ENCODE data around the gene NKIRAS1.

NKIRAS1 gene

DNA sequence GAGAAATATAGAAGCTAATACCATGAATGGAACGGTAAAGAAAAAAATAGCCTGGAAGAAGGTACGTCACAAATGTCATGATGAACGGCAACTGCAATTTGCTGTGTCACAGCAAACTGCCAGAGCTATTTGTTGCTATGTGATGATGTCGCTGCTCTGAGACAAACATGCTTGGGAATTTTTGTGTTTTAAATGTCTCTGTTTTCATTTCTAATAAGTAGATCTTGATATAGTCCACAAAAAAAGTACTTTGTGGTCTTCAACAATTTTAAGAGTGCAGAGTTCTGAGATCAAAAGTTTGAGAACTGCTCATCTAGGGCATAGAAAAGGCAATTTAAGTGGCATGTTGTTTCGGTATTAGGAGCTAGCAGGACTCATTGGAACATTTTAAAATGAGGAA is 24.0 kb upstream of the NKIRAS1 start:
- no peaks in the 10 kb centered on the region for H3K27me3 ChIP-seq (ENCODE audit: insufficient read depth, low read length)
- no peaks in the 10 kb centered on the region for H3K79me2 ChIP-seq (ENCODE audit: control insufficient read depth, insufficient read depth, low read length, unreplicated experiment)
- H3K4me1 ChIP-seq (ENCODE audit: control insufficient read depth, insufficient read depth, low read length, unreplicated experiment) = peaks cover 5% of the 10 kb centered on the region
- no peak overlapping the region for H3K27ac ChIP-seq (ENCODE audit: low read depth, low read length)
- no peak overlapping the region for H3K4me3 ChIP-seq (ENCODE audit: low read depth, low read length)
- no peak overlapping the region for H2AFZ ChIP-seq (ENCODE audit: low read length, unreplicated experiment)
- H3K36me3 ChIP-seq (ENCODE audit: insufficient read depth, low read length) = no peaks in the 10 kb centered on the region

DNA sequence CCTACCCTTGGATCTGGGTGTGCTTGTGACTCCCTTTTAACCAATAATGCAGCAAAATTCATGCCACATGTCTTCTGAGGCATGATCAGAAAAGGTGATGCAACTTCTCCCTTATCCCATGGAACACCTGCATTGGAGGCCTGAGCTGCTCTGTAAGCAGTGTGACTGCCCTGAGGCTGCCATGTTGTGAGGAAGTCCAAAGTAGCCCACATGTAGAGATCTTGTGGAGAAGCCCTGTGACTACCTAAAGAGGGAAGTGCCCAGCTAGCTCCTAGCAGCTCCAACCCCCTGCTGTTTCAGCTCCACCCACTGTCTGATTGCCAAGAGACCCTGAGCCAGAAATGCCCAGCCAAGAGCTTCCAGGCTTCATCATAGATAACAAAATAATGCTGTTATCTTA is 21.9 kb upstream of the NKIRAS1 start:
- no peak overlapping the region for H2AFZ ChIP-seq (ENCODE audit: low read length, unreplicated experiment)
- H3K79me2 ChIP-seq (ENCODE audit: control insufficient read depth, insufficient read depth, low read length, unreplicated experiment) = no peaks in the 10 kb centered on the region
- no peaks in the 10 kb centered on the region for H3K27me3 ChIP-seq (ENCODE audit: insufficient read depth, low read length)
- no peaks in the 10 kb centered on the region for H3K4me1 ChIP-seq (ENCODE audit: control insufficient read depth, insufficient read depth, low read length, unreplicated experiment)
- H3K27ac ChIP-seq (ENCODE audit: low read depth, low read length) = no peak overlapping the region
- no peak overlapping the region for H3K4me3 ChIP-seq (ENCODE audit: low read depth, low read length)
- no peaks in the 10 kb centered on the region for H3K36me3 ChIP-seq (ENCODE audit: insufficient read depth, low read length)

DNA sequence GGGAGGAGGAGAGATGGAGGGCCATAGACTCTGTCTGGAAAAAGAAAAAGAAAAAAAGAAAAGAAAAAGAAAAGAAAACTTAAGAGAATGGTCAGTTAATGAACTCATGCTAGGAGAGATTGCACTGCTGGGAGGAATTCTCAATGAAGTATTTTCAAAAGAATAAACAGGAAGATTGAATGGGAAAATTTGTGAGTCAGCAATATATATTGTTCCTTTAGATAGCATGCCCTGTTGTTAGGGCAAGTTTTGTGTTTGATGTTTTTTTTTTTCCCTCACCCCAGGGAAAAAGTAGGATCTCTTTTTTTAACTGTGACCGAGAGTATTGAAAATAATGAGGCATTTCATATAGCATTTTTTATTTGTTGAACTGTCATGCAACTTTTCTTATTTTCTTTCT is 20.5 kb upstream of the NKIRAS1 start:
- Histone ChIP-seq H3K27me3 (ENCODE audit: insufficient read depth, low read length) (no peaks in the 10 kb centered on the region), H2AFZ (ENCODE audit: low read length, unreplicated experiment) (no peak overlapping the region), H3K4me3 (ENCODE audit: low read depth, low read length) (no peak overlapping the region)

DNA sequence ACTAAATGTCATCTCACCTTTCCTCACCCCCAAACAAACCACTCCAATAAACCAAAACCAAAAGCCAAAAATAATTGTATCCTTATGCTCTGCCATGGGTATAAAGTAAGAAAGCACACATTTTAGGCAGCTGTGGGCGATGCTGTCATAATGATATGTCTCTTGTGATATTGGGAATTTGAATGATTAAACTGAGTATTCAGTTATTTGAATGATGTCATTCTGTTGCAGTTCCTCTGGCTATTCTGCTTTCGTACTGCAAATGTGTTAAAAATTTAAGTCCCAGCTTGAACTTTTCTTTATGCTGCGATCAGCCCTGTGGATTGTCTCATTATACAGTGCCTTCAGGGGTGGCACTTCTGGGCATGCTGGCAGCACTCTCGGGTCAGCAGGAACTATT is 17.5 kb upstream of the NKIRAS1 start:
- Histone ChIP-seq H2AFZ (ENCODE audit: low read length, unreplicated experiment) (no peak overlapping the region), H3K27me3 (ENCODE audit: insufficient read depth, low read length) (no peaks in the 10 kb centered on the region), H3K27ac (ENCODE audit: low read depth, low read length) (no peak overlapping the region), H3K4me3 (ENCODE audit: low read depth, low read length) (no peak overlapping the region), H3K79me2 (ENCODE audit: control insufficient read depth, insufficient read depth, low read length, unreplicated experiment) (no peaks in the 10 kb centered on the region), H3K36me3 (ENCODE audit: insufficient read depth, low read length) (no peaks in the 10 kb centered on the region), H3K4me1 (ENCODE audit: control insufficient read depth, insufficient read depth, low read length, unreplicated experiment) (no peaks in the 10 kb centered on the region)

More for the DNA sequence above, 20.5 kb upstream of the NKIRAS1 start:
- H3K79me2 ChIP-seq (ENCODE audit: control insufficient read depth, insufficient read depth, low read length, unreplicated experiment) = no peaks in the 10 kb centered on the region
- no peak overlapping the region for H3K27ac ChIP-seq (ENCODE audit: low read depth, low read length)
- H3K36me3 ChIP-seq (ENCODE audit: insufficient read depth, low read length) = no peaks in the 10 kb centered on the region
- no peaks in the 10 kb centered on the region for H3K4me1 ChIP-seq (ENCODE audit: control insufficient read depth, insufficient read depth, low read length, unreplicated experiment)

DNA sequence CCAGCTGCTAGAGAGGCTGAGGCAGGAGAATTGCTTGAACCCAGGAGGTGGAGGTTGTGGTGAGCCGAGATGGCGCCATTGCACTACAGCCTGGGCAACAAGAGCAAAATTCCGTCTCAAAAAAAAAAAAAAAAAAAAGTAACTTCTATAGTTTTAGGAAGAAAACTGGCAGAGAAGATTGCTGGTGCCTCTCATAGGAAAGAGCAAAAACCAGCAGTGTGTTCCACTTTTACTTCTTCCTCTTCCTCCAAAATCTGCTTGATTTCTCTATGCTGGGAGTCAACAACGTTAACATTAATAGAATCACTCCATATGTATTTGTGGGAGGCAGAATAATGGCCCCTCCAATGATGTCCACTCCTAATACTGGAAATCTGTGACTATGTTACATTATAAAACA is 15.8 kb upstream of the NKIRAS1 start:
- no peaks in the 10 kb centered on the region for H3K27me3 ChIP-seq (ENCODE audit: insufficient read depth, low read length)
- no peaks in the 10 kb centered on the region for H3K79me2 ChIP-seq (ENCODE audit: control insufficient read depth, insufficient read depth, low read length, unreplicated experiment)
- H3K27ac ChIP-seq (ENCODE audit: low read depth, low read length) = no peak overlapping the region
- H3K36me3 ChIP-seq (ENCODE audit: insufficient read depth, low read length) = no peaks in the 10 kb centered on the region
- no peak overlapping the region for H2AFZ ChIP-seq (ENCODE audit: low read length, unreplicated experiment)
- no peak overlapping the region for H3K4me3 ChIP-seq (ENCODE audit: low read depth, low read length)
- H3K4me1 ChIP-seq (ENCODE audit: control insufficient read depth, insufficient read depth, low read length, unreplicated experiment) = no peaks in the 10 kb centered on the region

DNA sequence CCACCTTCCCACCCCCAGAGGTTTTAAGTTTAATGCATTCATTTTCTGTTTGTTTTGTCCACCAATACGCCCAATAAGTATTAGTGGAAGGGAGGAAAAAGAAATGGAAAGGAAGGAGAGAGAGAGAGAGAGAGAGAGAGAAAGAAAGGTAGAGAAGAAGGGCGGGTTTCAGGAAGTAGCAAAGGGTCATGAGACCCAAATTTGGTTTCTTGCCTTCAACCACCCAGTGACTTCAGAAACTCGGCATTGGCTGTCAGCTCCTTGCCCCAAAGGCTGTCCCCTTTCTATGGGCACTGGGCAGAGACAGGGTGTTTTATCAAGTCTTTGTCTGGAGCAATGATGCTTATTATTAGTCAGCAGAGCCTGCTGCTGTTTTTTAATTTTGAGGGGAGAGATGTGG is 14.8 kb upstream of the NKIRAS1 start:
- no peaks in the 10 kb centered on the region for H3K79me2 ChIP-seq (ENCODE audit: control insufficient read depth, insufficient read depth, low read length, unreplicated experiment)
- H2AFZ ChIP-seq (ENCODE audit: low read length, unreplicated experiment) = no peak overlapping the region
- no peak overlapping the region for H3K27ac ChIP-seq (ENCODE audit: low read depth, low read length)
- H3K4me3 ChIP-seq (ENCODE audit: low read depth, low read length) = no peak overlapping the region
- no peaks in the 10 kb centered on the region for H3K4me1 ChIP-seq (ENCODE audit: control insufficient read depth, insufficient read depth, low read length, unreplicated experiment)
- H3K36me3 ChIP-seq (ENCODE audit: insufficient read depth, low read length) = no peaks in the 10 kb centered on the region
- no peaks in the 10 kb centered on the region for H3K27me3 ChIP-seq (ENCODE audit: insufficient read depth, low read length)

DNA sequence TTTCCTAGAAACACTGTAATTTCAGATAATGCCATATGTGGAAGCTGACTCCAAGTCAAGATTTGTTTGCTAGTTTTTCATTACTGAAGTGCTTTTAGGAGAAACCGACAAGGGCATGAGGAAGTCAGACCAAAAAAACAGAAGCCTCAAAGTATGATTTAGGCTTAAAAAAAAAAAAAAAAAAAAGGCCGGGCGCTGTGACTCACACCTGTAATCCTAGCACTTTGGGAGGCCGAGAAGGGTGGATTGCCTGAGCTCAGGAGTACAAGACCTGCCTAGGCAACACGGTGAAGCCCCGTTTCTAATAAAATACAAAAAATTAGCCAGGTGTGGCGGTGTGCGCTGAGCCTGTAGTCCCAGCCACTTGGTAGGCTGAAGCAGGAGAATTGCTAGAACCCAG is 11.7 kb upstream of the NKIRAS1 start:
- no peaks in the 10 kb centered on the region for H3K79me2 ChIP-seq (ENCODE audit: control insufficient read depth, insufficient read depth, low read length, unreplicated experiment)
- no peak overlapping the region for H3K27ac ChIP-seq (ENCODE audit: low read depth, low read length)
- no peak overlapping the region for H3K4me3 ChIP-seq (ENCODE audit: low read depth, low read length)
- H2AFZ ChIP-seq (ENCODE audit: low read length, unreplicated experiment) = no peak overlapping the region
- no peaks in the 10 kb centered on the region for H3K36me3 ChIP-seq (ENCODE audit: insufficient read depth, low read length)
- peaks cover 7% of the 10 kb centered on the region for H3K4me1 ChIP-seq (ENCODE audit: control insufficient read depth, insufficient read depth, low read length, unreplicated experiment)
- no peaks in the 10 kb centered on the region for H3K27me3 ChIP-seq (ENCODE audit: insufficient read depth, low read length)

DNA sequence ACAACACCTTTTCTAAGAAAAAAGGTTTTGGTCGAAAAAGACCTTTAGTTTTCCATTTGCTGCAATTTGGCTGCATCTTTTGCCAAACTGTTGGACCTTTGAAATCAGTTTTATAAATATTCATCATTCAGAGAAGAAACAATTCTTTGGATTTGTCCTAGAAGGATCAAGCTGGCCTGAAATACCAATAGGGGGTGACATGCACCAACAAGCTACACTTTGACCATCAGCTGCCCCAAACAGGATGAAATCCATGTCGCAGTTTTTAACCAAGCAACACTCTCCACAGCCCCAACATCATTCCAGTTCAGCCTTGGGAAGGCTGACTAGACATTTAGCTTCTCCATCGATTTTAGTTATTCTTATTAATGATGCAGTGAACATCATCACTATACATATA is 9.9 kb upstream of the NKIRAS1 start:
- no peak overlapping the region for H3K27ac ChIP-seq (ENCODE audit: low read depth, low read length)
- no peaks in the 10 kb centered on the region for H3K79me2 ChIP-seq (ENCODE audit: control insufficient read depth, insufficient read depth, low read length, unreplicated experiment)
- H3K27me3 ChIP-seq (ENCODE audit: insufficient read depth, low read length) = no peaks in the 10 kb centered on the region

DNA sequence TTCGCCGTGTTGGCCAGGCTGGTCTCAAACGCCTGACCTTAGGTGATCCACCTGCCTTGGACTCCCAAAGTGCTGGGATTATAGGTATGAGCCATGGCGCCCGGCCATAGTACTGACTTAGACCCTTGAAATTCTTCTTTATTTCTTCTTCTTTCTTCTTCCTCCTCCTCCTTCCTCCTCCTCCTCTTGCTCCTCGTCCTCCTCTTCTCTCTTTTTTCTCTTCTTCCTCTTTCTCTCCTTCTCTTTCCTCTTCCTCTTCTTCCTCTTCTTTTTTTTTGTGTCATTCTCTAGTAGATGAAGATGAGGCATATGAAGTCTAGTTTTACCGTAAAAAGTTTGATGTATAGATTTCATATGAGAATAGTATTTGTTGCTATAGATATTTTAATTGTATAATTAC is 9.5 kb upstream of the NKIRAS1 start:
- no peaks in the 10 kb centered on the region for H3K36me3 ChIP-seq (ENCODE audit: insufficient read depth, low read length)
- H3K79me2 ChIP-seq (ENCODE audit: control insufficient read depth, insufficient read depth, low read length, unreplicated experiment) = no peaks in the 10 kb centered on the region
- H2AFZ ChIP-seq (ENCODE audit: low read length, unreplicated experiment) = no peak overlapping the region
- peaks cover 7% of the 10 kb centered on the region for H3K4me1 ChIP-seq (ENCODE audit: control insufficient read depth, insufficient read depth, low read length, unreplicated experiment)
- no peak overlapping the region for H3K27ac ChIP-seq (ENCODE audit: low read depth, low read length)
- no peak overlapping the region for H3K4me3 ChIP-seq (ENCODE audit: low read depth, low read length)
- no peaks in the 10 kb centered on the region for H3K27me3 ChIP-seq (ENCODE audit: insufficient read depth, low read length)

More for the DNA sequence above, 9.9 kb upstream of the NKIRAS1 start:
- Histone ChIP-seq H3K4me3 (ENCODE audit: low read depth, low read length) (no peak overlapping the region), H3K4me1 (ENCODE audit: control insufficient read depth, insufficient read depth, low read length, unreplicated experiment) (peaks cover 7% of the 10 kb centered on the region), H3K36me3 (ENCODE audit: insufficient read depth, low read length) (no peaks in the 10 kb centered on the region), H2AFZ (ENCODE audit: low read length, unreplicated experiment) (no peak overlapping the region)

DNA sequence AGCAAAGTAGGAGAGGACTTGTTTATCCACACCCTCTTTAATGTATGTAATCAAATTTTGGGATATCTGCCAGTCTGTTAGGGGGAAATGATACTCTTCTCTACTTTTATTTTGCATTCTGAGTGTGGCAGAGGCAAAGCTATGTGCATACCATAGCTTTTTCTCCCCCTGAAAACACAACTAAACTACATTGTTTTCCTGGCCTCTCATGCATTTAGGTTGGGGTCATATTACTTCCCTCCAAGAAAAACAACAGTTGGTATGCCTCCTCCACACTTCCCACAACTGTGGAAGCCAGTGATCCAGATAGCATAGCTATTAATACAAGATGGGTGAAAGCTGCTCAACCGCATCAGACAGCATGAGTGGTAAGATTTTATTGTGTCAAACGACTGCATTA is 7.0 kb upstream of the NKIRAS1 start:
- H3K27me3 ChIP-seq (ENCODE audit: insufficient read depth, low read length) = no peaks in the 10 kb centered on the region
- H3K27ac ChIP-seq (ENCODE audit: low read depth, low read length) = no peak overlapping the region
- H2AFZ ChIP-seq (ENCODE audit: low read length, unreplicated experiment) = no peak overlapping the region
- H3K4me3 ChIP-seq (ENCODE audit: low read depth, low read length) = no peak overlapping the region
- H3K4me1 ChIP-seq (ENCODE audit: control insufficient read depth, insufficient read depth, low read length, unreplicated experiment) = peaks cover 16% of the 10 kb centered on the region
- peaks cover 7% of the 10 kb centered on the region for H3K79me2 ChIP-seq (ENCODE audit: control insufficient read depth, insufficient read depth, low read length, unreplicated experiment)
- H3K36me3 ChIP-seq (ENCODE audit: insufficient read depth, low read length) = peaks cover 15% of the 10 kb centered on the region

DNA sequence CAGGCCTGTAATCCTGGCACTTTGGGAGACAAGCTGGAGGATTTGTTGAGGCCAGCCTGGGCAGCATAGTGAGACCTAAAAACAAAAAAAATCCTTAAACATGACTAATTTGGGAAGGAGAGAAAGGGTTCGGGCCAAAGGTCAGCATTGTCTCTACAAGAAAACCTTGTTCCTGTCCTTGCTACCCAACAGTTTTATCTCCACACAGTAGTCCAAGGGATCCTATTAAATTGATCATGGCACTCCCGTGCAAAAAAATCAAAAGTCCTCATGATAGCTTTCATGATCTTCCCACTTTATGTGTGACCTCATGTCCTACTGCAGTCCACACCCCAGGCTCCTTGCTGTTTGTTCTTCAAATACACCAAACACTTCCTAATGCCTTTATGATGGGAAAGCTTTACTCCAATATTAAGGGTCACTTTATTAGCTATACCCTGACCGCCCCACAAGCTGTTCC is 4.3 kb upstream of the NKIRAS1 start:
- H2AFZ ChIP-seq (ENCODE audit: low read length, unreplicated experiment) = no peak overlapping the region
- no peak overlapping the region for H3K27ac ChIP-seq (ENCODE audit: low read depth, low read length)
- no peak overlapping the region for H3K4me3 ChIP-seq (ENCODE audit: low read depth, low read length)
- peaks cover 31% of the 10 kb centered on the region for H3K79me2 ChIP-seq (ENCODE audit: control insufficient read depth, insufficient read depth, low read length, unreplicated experiment)
- H3K27me3 ChIP-seq (ENCODE audit: insufficient read depth, low read length) = no peaks in the 10 kb centered on the region
- peaks cover 16% of the 10 kb centered on the region for H3K4me1 ChIP-seq (ENCODE audit: control insufficient read depth, insufficient read depth, low read length, unreplicated experiment)
- peaks cover 29% of the 10 kb centered on the region for H3K36me3 ChIP-seq (ENCODE audit: insufficient read depth, low read length)

Measured in ACC112 (cell line).